C4-2B (cell line): Measurements from ENCODE around the gene CRHBP.

ENCODE experiments used
- ZFX ChIP-seq: fragments of 450-650 bp; IDR thresholded peaks from 2 replicates; pipeline ENCODE4 v1.6.1; 2017
- TF ChIP-seq, protein P1 (sequence below): fragments of 450-650 bp; conservative IDR thresholded peaks from 2 replicates; pipeline ENCODE4 v1.5.1; 2017; ENCODE audit warnings: mild to moderate bottlenecking

DNA sequence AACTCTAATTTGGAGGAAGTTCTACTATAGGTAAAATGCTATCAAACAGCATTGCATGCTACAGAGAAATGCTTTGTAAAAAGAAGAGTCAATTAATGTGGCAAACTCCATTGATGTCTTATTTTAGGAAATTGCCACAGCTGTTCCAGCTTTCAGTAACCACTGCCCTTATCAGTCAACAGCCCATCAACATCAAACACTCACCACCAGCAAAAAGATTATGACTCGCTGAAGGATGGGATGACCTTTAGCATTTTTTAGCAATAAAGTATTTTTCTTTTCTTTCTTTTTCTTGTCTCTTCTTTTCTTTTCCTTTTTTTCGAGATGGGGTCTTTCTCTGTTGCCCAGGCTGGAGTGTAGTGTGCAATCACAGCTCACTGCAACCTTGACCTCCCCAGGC is 26.0 kb downstream of the CRHBP start:
- TF ChIP-seq, protein P1, sequence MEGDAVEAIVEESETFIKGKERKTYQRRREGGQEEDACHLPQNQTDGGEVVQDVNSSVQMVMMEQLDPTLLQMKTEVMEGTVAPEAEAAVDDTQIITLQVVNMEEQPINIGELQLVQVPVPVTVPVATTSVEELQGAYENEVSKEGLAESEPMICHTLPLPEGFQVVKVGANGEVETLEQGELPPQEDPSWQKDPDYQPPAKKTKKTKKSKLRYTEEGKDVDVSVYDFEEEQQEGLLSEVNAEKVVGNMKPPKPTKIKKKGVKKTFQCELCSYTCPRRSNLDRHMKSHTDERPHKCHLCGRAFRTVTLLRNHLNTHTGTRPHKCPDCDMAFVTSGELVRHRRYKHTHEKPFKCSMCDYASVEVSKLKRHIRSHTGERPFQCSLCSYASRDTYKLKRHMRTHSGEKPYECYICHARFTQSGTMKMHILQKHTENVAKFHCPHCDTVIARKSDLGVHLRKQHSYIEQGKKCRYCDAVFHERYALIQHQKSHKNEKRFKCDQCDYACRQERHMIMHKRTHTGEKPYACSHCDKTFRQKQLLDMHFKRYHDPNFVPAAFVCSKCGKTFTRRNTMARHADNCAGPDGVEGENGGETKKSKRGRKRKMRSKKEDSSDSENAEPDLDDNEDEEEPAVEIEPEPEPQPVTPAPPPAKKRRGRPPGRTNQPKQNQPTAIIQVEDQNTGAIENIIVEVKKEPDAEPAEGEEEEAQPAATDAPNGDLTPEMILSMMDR: no peak
- TF ChIP-seq ZFX: no peak
